ENCODE data around the gene HBG1.

Gene HBG1

GRCh38 chr11:5230266-5230665, 19.4 kb downstream of the HBG1 start:
- no peak for TF ChIP-seq ZNF510 (tag by site-specific recombination; IDR thresholded peaks at IDR 0.05; ENCODE audit: insufficient replicate concordance)
- no peak for TF ChIP-seq ZNF701 (tag by site-specific recombination; IDR thresholded peaks at IDR 0.05)
- TF ChIP-seq ZNF664 (tag by site-specific recombination; IDR thresholded peaks at IDR 0.05), result no peak
- TF ChIP-seq ZNF530 (tag by site-specific recombination; IDR thresholded peaks at IDR 0.05; ENCODE audit: low read depth), result no peak
- TF ChIP-seq ATF2 (tag by site-specific recombination; IDR thresholded peaks at IDR 0.05; ENCODE audit: low read depth), result no peak
- no peak for TF ChIP-seq ZNF175 (tag by site-specific recombination; IDR thresholded peaks at IDR 0.05)
- TF ChIP-seq ZNF223 (tag by site-specific recombination; IDR thresholded peaks at IDR 0.05), result no peak
- TF ChIP-seq ZNF544 (tag by site-specific recombination; IDR thresholded peaks at IDR 0.05), result no peak
- no peak for TF ChIP-seq ZEB2 (tag by site-specific recombination; IDR thresholded peaks at IDR 0.05)
- TF ChIP-seq GLIS2 (tag by site-specific recombination; IDR thresholded peaks at IDR 0.05), result no peak
- no peak for TF ChIP-seq KLF1 (tag by site-specific recombination; IDR thresholded peaks at IDR 0.05)
- TF ChIP-seq ZSCAN16 (tag by site-specific recombination; IDR thresholded peaks at IDR 0.05), result no peak
- no peak for TF ChIP-seq RBAK (tag by site-specific recombination; IDR thresholded peaks at IDR 0.05)
- TF ChIP-seq ZNF146 (tag by site-specific recombination; IDR thresholded peaks at IDR 0.05), result no peak
- TF ChIP-seq, protein P1, sequence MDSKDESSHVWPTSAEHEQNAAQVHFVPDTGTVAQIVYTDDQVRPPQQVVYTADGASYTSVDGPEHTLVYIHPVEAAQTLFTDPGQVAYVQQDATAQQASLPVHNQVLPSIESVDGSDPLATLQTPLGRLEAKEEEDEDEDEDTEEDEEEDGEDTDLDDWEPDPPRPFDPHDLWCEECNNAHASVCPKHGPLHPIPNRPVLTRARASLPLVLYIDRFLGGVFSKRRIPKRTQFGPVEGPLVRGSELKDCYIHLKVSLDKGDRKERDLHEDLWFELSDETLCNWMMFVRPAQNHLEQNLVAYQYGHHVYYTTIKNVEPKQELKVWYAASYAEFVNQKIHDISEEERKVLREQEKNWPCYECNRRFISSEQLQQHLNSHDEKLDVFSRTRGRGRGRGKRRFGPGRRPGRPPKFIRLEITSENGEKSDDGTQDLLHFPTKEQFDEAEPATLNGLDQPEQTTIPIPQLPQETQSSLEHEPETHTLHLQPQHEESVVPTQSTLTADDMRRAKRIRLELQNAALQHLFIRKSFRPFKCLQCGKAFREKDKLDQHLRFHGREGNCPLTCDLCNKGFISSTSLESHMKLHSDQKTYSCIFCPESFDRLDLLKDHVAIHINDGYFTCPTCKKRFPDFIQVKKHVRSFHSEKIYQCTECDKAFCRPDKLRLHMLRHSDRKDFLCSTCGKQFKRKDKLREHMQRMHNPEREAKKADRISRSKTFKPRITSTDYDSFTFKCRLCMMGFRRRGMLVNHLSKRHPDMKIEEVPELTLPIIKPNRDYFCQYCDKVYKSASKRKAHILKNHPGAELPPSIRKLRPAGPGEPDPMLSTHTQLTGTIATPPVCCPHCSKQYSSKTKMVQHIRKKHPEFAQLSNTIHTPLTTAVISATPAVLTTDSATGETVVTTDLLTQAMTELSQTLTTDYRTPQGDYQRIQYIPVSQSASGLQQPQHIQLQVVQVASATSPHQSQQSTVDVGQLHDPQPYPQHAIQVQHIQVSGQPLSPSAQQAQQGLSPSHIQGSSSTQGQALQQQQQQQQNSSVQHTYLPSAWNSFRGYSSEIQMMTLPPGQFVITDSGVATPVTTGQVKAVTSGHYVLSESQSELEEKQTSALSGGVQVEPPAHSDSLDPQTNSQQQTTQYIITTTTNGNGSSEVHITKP (tag by site-specific recombination; IDR thresholded peaks at IDR 0.05), result no peak
- Histone ChIP-seq H3K27ac (ENCODE audit: extremely low read depth, low read depth, low read length) (no peak overlapping the region), H3K4me1 (ENCODE audit: control insufficient read depth, insufficient read depth, low read length) (no peaks in the 10 kb centered on the region)

GRCh38 chr11:5229796-5230195, 19.9 kb downstream of the HBG1 start:
- Histone ChIP-seq H3K36me3 (ENCODE audit: control insufficient read depth in 2 of 2, insufficient read depth in 1 of 2, low read length in 2 of 2) (no peaks in the 10 kb centered on the region), H3K4me3 (ENCODE audit: low read depth, low read length) (no peak overlapping the region), H3K27ac (ENCODE audit: extremely low read depth, low read depth, low read length) (no peak overlapping the region), H3K4me1 (ENCODE audit: control insufficient read depth, insufficient read depth, low read length) (no peaks in the 10 kb centered on the region), H3K9me3 (ENCODE audit: control insufficient read depth, insufficient read depth, low read depth, low read length) (no peaks in the 10 kb centered on the region)
- ChIA-PET POLR2A (no interaction called here), CTCF (interaction anchor here (0.6 kb wide), 1 partner anchor 810 kb away, joined by 3 read pairs; no protein-coding TSS in a partner anchor)
- no peak for TF ChIP-seq ZNF530 (tag by site-specific recombination; IDR thresholded peaks at IDR 0.05; ENCODE audit: low read depth)
- no peak for TF ChIP-seq ZNF449 (tag by site-specific recombination; IDR thresholded peaks at IDR 0.05)
- no peak for TF ChIP-seq ZNF621 (tag by site-specific recombination; IDR thresholded peaks at IDR 0.05)
- TF ChIP-seq OVOL3 (tag by site-specific recombination; IDR thresholded peaks at IDR 0.05), result no peak
- TF ChIP-seq, protein P2, sequence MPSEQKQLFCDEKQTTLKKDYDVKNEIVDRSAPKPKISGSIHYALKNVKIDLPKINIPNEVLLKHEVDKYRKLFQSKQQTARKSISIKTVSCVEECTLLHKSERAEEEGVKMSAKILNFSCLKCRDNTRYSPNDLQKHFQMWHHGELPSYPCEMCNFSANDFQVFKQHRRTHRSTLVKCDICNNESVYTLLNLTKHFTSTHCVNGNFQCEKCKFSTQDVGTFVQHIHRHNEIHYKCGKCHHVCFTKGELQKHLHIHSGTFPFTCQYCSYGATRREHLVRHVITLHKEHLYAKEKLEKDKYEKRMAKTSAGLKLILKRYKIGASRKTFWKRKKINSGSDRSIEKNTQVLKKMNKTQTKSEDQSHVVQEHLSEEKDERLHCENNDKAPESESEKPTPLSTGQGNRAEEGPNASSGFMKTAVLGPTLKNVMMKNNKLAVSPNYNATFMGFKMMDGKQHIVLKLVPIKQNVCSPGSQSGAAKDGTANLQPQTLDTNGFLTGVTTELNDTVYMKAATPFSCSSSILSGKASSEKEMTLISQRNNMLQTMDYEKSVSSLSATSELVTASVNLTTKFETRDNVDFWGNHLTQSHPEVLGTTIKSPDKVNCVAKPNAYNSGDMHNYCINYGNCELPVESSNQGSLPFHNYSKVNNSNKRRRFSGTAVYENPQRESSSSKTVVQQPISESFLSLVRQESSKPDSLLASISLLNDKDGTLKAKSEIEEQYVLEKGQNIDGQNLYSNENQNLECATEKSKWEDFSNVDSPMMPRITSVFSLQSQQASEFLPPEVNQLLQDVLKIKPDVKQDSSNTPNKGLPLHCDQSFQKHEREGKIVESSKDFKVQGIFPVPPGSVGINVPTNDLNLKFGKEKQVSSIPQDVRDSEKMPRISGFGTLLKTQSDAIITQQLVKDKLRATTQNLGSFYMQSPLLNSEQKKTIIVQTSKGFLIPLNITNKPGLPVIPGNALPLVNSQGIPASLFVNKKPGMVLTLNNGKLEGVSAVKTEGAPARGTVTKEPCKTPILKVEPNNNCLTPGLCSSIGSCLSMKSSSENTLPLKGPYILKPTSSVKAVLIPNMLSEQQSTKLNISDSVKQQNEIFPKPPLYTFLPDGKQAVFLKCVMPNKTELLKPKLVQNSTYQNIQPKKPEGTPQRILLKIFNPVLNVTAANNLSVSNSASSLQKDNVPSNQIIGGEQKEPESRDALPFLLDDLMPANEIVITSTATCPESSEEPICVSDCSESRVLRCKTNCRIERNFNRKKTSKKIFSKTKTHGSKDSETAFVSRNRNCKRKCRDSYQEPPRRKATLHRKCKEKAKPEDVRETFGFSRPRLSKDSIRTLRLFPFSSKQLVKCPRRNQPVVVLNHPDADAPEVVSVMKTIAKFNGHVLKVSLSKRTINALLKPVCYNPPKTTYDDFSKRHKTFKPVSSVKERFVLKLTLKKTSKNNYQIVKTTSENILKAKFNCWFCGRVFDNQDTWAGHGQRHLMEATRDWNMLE (tag by site-specific recombination; conservative IDR thresholded peaks at IDR 0.05; ENCODE audit: low read depth), result no peak
- no peak for TF ChIP-seq GLIS2 (tag by site-specific recombination; IDR thresholded peaks at IDR 0.05)
- TF ChIP-seq ZSCAN30 (tag by site-specific recombination; IDR thresholded peaks at IDR 0.05), result no peak
- TF ChIP-seq ZNF837 (tag by site-specific recombination; IDR thresholded peaks at IDR 0.05), result no peak
- no peak for TF ChIP-seq ZNF473 (tag by site-specific recombination; IDR thresholded peaks at IDR 0.05)
- no peak for TF ChIP-seq ZNF174 (tag by site-specific recombination; IDR thresholded peaks at IDR 0.05)
- TF ChIP-seq SALL2 (tag by site-specific recombination; IDR thresholded peaks at IDR 0.05; ENCODE audit: borderline replicate concordance), result no peak
- no peak for TF ChIP-seq KLF9 (tag by site-specific recombination; IDR thresholded peaks at IDR 0.05; ENCODE audit: low read depth)

More at GRCh38 chr11:5230266-5230665, 19.4 kb downstream of the HBG1 start:
- Histone ChIP-seq H3K4me3 (ENCODE audit: low read depth, low read length) (no peak overlapping the region), H3K9me3 (ENCODE audit: control insufficient read depth, insufficient read depth, low read depth, low read length) (no peaks in the 10 kb centered on the region), H3K36me3 (ENCODE audit: control insufficient read depth in 2 of 2, insufficient read depth in 1 of 2, low read length in 2 of 2) (no peaks in the 10 kb centered on the region)
- POLR2A ChIA-PET, result no interaction called here
- CTCF ChIA-PET, result interaction anchor here (0.6 kb wide), 1 partner anchor 810 kb away, joined by 3 read pairs; no protein-coding TSS in a partner anchor
